ENCODE data around the gene CFAP221.

Gene CFAP221

DNA sequence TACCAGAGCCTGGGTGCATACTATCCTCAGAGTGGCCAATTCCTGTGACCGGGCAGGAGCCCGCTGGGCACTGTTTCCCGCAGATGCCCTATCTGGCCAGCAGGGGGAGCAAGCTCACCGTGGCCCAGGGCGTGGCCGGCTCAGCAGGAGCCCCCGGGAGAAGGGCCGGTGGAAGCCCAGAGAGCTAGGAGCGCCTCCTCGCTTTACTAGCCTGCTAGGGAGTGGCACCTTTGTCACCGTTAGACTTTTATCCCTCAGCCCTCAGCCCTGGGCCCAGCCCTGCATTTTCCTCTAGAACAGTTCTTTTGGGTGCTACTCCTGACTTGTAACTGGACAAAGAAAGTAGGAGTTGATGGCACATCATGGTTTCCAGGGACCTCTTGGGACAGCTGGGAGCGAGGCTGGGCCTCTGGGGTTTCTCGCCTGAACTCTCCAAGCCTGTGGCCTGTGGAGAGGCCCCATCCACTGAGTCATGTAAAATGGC, 158.7 kb downstream of the CFAP221 start:
- DNase-seq: peak; percentile 85

DNA sequence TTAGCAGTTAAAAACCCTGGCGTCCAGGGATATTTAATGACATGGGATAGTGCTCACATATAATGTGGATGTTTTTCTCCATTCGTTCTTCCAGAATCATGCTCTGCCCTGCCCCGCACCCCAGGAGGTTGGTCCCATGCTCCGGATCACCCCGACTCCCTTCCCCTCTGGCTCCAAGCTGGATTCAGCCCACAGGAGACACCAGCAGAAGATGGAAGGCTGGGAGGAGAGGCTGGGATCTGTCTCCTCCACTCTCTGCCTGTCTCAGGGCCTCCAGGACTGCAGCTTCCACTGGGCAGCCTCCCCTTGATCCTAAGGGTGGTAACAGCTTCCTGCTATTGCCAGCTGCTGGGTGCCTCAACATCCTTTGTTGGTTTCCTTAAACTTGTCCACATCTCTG, 159.3 kb downstream of the CFAP221 start:
- no peak for DNase-seq

DNA sequence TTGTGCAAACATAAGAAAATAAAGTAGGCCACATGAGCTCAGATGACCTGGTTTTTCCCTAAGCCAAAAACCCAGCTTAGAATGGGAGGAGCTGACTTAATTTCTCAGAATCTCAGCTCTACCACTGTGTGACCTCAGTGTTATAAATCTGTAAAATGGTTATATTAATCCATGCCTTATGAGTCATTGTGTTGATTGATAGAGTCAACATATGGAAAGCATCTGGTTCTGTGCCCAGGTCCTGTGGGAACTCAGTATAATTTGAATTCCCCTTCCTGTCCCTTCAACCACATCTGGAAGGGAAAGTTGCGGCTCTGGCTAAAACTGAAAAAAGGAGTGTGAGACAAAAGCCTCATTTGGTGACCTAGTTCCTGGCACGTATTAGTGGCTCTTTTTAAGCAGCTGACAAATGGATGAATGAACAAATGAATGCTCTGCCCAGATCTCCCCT, 160.4 kb downstream of the CFAP221 start:
- no peak for DNase-seq

GRCh38 chr2:119706221-119706620, 162.0 kb downstream of the CFAP221 start:
- no peak for DNase-seq
